Measurements from ENCODE around the gene PIK3CA. TPM values are rescaled to one million over a fixed set of nuclear protein-coding genes. Genes with fewer than 3 reads are reported as not detected.
"Not testable (repeated sequence)": the region's sequence is repeated elsewhere in the genome, so short reads cannot be mapped to it uniquely, and the experiment has no call there.

PIK3CA gene
- total RNA-seq, 4 donors from 2014 or later = 10.6 to 20.8 (median 17.2) TPM

- H3K36me3 ChIP-seq = peaks cover 0 to 16% (median 0%) of the 10 kb centered on the region in 3 donors
- no peak within 1 kb of the TSS for H3K4me3 ChIP-seq
- H3K27ac ChIP-seq = no peak within 1 kb of the TSS
- 85% methylated on average over 6 of the region's 6 CpGs for WGBS, 2 donors
- H3K27me3 ChIP-seq = no peaks in the 10 kb centered on the region
- no peaks in the 10 kb centered on the region for H3K4me1 ChIP-seq
- H3K9me3 ChIP-seq = no peaks in the 10 kb centered on the region
- intact Hi-C loops (cut with DNase I) = no loop called here
- no peak for DNase-seq
- TF ChIP-seq POLR2A (IDR thresholded peaks at IDR 0.05) = no peak
- TF ChIP-seq CTCF (IDR thresholded peaks at IDR 0.05) = no peak
Observed at GRCh38 chr3:179250803-179251476, 102.8 kb downstream of the PIK3CA start, which contains the start of gene KCNMB3. Gene KCNMB3, minus strand, starts transcription at chr3:179251114. Its CDS starts 124 bp downstream, at chr3:179250990.

- intact Hi-C loops (cut with DNase I) = no loop called here
- H3K36me3 ChIP-seq = no peaks in the 10 kb centered on the region
- TF ChIP-seq CTCF (IDR thresholded peaks at IDR 0.05) (no peak), POLR2A (IDR thresholded peaks at IDR 0.05) (no peak)
- DNase-seq = no peak
- peaks cover 0 to 11% (median 0%) of the 10 kb centered on the region in 3 donors for H3K4me1 ChIP-seq
- H3K4me3 ChIP-seq = no peak overlapping the region
- WGBS, 2 donors = 89 to 91% methylated on average over 2 of the region's 2 CpGs
- H3K27me3 ChIP-seq = no peaks in the 10 kb centered on the region
- H3K27ac ChIP-seq = no peak overlapping the region
- H3K9me3 ChIP-seq = no peaks in the 10 kb centered on the region
Observed at GRCh38 chr3:179256813-179257212, 108.7 kb downstream of the PIK3CA start.

- H3K27me3 ChIP-seq; H3K27ac ChIP-seq; H3K9me3 ChIP-seq; DNase-seq; intact Hi-C loops (cut with DNase I); H3K4me3 ChIP-seq; H3K36me3 ChIP-seq: not testable (repeated sequence)
- WGBS, 2 donors = 93% methylated on average over 11 of the region's 11 CpGs
- H3K4me1 ChIP-seq = peaks cover 0 to 13% (median 0%) of the 10 kb centered on the region in 3 donors
Observed at GRCh38 chr3:179257742-179258141, 109.6 kb downstream of the PIK3CA start.

GRCh38 chr3:179258820-179259219 is 110.7 kb downstream of the PIK3CA start:
- intact Hi-C loops (cut with DNase I) = no loop called here
- WGBS, 2 donors = 85 to 86% methylated on average over 5 of the region's 5 CpGs
- TF ChIP-seq CTCF (IDR thresholded peaks at IDR 0.05) (no peak), POLR2A (IDR thresholded peaks at IDR 0.05) (no peak)
- Histone ChIP-seq H3K27me3 (no peaks in the 10 kb centered on the region), H3K4me1 (peaks cover 0 to 13% (median 0%) of the 10 kb centered on the region in 3 donors), H3K36me3 (no peaks in the 10 kb centered on the region), H3K9me3 (peaks cover 0 to 4% (median 0%) of the 10 kb centered on the region in 3 donors), H3K27ac (no peak overlapping the region), H3K4me3 (no peak overlapping the region)
- DNase-seq = no peak

GRCh38 chr3:179259959-179260756 is 112.0 kb downstream of the PIK3CA start:
- H3K9me3 ChIP-seq; DNase-seq; H3K27me3 ChIP-seq; H3K36me3 ChIP-seq; intact Hi-C loops (cut with DNase I); H3K27ac ChIP-seq: not testable (repeated sequence)
- Histone ChIP-seq H3K4me1 (peaks cover 0 to 13% (median 0%) of the 10 kb centered on the region in 3 donors), H3K4me3 (peak overlapping the region in 1 of 4 donors; percentile 91)
- WGBS, 2 donors = 91 to 93% methylated on average over 7 to 9 of the region's 9 CpGs

All from esophagus squamous epithelium (tissue), 5 donors.